Esophagus muscularis mucosa (tissue), 4 donors: Measurements from ENCODE around the gene NT5C1A.

Experiments used
- CTCF ChIP-seq, 3 experiments: fragments of 200-600 bp in 2 of 3; fragments of 450-650 bp in 1 of 3; sonication (generic) in 2 of 3; IDR thresholded peaks; one replicate each; pipeline ENCODE4 v1.5.1; 2017 to 2019; ENCODE audit warnings: antibody characterized with exemption in 3 of 3, mild to moderate bottlenecking in 2 of 3, moderate library complexity in 1 of 3
- EP300 ChIP-seq: sonication (generic); formaldehyde crosslinking; IDR thresholded peaks from one replicate; pipeline ENCODE4 v1.6.1; 2017; ENCODE audit warnings: antibody characterized with exemption
- POLR2A ChIP-seq: fragments of 450-650 bp; IDR thresholded peaks from one replicate; pipeline ENCODE4 v1.6.1; 2017; ENCODE audit warnings: antibody characterized with exemption, moderate library complexity, mild to moderate bottlenecking, low read depth
- POLR2AphosphoS5 ChIP-seq, 2 donors: sonication (generic); formaldehyde crosslinking; IDR thresholded peaks; one replicate each; pipeline ENCODE4 v1.6.1; 2017; ENCODE audit warnings: antibody characterized with exemption in 2 of 2

- TF ChIP-seq CTCF (IDR thresholded peaks at IDR 0.05), result no peak
- no peak for TF ChIP-seq POLR2AphosphoS5 (IDR thresholded peaks at IDR 0.05)
- no peak for TF ChIP-seq EP300
- TF ChIP-seq POLR2A, result no peak
These were observed 40.3 kb downstream of the NT5C1A start for GRCh38 chr1:39631361-39632322.
